NCI-H446 treated with DMSO at 0.1 percent for 48 hours (cell line): ENCODE results near the gene ABHD16B.

Experiments
- DNase-seq: peaks from one replicate; lab custom pipeline; 2025; lab: John Stamatoyannopoulos, UW

The ABHD16B gene

DNA sequence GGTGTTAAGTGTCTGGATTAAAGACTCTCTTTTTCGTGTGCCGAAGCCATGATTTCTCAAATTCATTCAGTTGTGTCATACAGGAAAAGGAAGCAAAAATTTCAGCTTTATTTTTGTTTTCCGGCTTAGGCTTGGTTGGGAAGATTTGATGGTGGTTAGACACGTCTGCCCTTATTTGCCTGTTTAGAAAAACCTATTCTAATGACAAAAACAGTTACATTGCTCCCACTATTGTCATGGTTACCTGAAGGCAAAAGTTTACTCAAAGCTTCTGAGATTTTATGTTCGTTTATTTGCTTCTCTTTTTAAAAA is 34.6 kb downstream of the ABHD16B start:
- no peak for DNase-seq

DNA sequence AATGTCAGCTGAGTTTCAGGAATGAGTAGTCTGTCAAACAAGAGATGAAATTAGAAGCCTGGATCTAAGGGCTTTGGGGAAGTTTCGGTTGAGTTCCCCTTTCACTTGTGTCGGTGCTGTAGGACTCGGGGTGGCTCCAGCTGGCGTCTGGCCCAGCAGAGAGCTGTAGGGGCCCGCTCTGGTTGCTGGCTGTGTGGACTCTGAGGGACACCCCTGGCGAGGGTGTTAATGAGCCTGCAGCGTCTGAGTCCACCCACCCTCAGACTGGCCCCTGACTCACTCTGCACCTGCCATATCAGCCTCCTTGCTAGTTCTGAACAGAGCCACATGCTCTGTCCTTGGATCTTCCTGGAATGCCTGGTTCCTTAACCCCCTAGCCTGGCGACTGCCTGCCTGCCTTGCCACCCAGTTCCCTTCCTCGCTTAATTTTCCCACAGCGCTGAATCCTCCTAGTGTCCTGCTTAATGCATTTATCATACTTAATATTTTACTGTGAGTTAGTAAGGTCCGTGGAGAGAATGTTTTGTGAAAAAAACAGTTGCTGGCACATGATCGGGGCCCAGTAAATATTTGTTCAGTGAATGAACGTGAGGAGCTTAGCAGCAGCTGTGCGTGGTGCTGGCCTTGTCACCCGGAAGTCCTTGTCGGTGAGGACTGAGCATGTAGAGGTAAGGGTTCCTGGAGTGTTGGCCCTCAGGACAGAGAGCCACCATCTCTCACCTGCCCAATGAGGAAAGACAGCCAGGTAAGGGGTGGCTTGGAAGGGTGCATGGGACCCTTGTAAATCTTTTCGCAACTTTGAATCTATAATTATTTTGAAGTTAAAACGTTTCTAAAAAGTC is 35.2 kb downstream of the ABHD16B start:
- DNase-seq = no peak

DNA sequence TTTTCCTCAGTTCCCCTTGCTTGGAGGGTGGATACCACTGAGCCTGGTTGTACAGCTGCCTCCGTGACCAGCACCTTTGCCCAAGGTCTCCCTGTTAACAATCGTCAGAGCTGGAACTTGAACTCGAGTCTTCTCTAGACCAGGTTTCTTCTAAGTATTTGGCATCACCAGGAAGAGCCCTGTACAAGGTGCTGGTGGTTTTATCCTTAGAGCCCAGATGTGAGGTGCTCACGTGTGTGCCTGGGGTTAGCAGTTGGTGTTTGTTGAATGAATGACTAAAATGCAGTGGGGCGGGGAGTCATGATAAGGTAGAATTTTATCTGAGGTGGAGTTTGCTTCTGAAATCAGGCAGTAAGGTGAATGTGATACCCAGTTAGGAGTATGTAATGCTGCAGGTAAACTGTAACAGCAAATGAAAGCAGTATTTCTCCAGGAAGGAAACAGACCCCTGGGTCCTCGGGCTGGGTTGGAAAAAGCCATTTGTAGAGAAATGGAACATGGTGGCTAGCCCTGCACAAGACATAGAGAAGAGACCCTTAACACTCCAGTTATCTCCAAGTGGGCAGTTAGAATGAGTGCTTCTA is 36.8 kb downstream of the ABHD16B start:
- no peak for DNase-seq

DNA sequence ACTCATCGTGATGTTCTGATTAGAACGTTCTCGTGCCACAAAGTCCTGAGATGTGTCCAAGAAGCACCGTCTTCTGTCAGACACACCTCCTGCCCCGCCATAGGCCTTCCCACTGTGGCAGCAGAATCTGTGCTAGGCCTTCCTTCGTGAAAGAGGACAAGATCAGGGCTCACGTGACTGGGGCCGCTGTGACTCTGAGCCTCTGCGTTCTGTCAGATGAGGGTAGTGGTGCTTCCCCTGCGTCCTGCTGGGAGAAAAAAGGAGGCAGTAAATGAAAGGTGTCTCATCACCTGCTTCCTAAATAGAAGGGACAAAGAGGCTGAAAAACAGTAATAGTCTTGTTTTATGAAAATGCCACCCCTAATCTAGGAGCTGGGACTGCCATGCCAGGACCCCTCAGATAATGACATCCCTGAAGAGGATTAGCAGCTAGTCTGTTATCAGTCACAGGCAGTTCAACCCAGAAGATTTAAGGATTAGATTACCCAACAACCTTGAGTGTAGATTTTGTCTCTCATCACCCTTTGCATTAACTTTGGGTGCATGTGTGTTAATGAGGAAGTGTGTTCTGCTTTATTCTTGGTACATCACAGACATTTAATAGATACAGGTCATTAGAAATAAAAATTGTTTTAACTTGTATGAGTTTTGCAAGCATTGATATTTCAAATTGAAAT is 37.7 kb downstream of the ABHD16B start:
- DNase-seq = no peak

DNA sequence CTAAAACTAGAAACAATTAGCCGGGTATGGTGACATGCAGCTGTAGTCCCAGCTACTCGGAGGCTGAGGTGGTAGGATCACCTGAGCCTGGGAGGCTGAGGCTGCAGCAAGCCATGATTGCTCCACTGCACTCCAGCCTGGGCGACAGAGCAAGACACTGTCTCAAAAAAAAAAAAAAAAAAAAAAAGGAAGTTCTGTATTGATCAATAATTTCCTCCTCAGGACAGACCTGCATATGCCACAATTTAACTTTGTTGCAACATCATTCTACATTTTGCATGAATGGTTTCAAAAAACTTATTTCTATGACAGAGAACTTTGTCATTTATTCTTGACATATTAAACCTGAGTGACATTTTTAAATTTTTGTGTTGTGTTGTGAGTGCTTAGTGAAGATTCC is 39.1 kb downstream of the ABHD16B start:
- DNase-seq = no peak

DNA sequence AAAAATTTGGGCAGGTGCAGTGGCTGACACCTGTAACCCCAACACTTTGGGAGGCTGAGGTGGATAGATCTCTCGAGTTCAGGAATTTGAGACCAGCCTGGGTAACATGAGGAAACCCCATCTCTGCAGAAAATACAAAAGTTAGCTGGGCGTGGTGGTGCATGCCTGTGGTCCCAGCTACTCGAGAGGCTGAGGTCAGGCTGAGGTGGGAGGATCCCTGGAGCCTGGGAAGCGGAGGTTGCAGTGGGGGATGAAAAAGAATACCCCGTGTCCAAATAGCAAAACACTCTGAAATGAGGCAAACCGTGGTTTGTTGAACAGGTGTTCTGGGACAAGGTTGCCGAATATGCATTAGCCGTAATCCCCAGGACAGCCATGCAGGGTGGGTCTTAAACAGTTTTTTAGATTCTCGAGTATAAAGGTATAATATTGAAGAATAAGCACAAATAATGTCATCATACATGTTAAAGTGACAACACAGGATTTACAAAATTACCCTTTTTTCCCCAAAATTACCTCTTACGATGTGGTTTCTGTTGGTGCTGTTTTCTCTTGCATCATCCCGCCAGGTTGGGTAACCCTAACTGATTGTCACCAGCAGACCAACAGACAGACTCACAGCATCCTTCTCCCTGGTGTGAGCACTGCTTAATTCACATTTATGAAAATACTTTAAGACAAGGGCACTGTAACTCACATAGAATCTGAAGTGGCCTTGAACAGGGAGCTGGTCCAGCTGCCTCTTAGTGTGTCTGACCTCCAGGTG is 42.7 kb downstream of the ABHD16B start:
- DNase-seq = no peak

GRCh38 chr20:63908008-63908682 is 46.8 kb downstream of the ABHD16B start:
- DNase-seq = no peak

GRCh38 chr20:63911176-63911575 is 49.9 kb downstream of the ABHD16B start:
- DNase-seq = no peak
